Ovary (tissue), 9 donors: ENCODE data around the gene PDSS2. TPM values are rescaled to one million over a fixed set of nuclear protein-coding genes. Genes with fewer than 3 reads are reported as not detected.

Source experiments
- DNase-seq, 5 donors: peaks; one replicate each; pipeline ENCODE4 v3.0.0-alpha.2; 2019 to 2020
- H3K27ac ChIP-seq, 2 donors: fragments of 200-600 bp; one replicate each; pipeline versions ENCODE4 v1.5.1 to v1.8.0; 2019 to 2022
- H3K27me3 ChIP-seq: fragments of 200-600 bp; one replicate; pipeline ENCODE4 v1.8.0; 2022
- H3K36me3 ChIP-seq: fragments of 200-600 bp; sonication (generic); one replicate; pipeline ENCODE4 v1.5.1; 2019
- H3K4me1 ChIP-seq: one replicate; pipeline ENCODE4 v1.8.1; 2013; ENCODE audit warnings: mild to moderate bottlenecking, moderate library complexity; ENCODE audit not compliant: insufficient read depth
- H3K4me3 ChIP-seq: fragments of 200-600 bp; sonication (generic); one replicate; pipeline ENCODE4 v1.5.1; 2017
- H3K9me3 ChIP-seq, 2 donors: fragments of 200-600 bp in 1 of 2; sonication (generic) in 1 of 2; one replicate each; pipeline versions ENCODE4 v1.5.1 to v1.8.1; 2013 to 2019; ENCODE audit warnings: mild to moderate bottlenecking in 1 of 2, moderate library complexity in 1 of 2
- CTCF ChIP-seq, 3 donors: fragments of 450-650 bp in 2 of 3; fragments of 200-600 bp in 1 of 3; IDR thresholded peaks; one replicate each; pipeline versions ENCODE4 v1.5.1 to v1.8.0; 2016 to 2022; ENCODE audit warnings: antibody characterized with exemption in 3 of 3, mild to moderate bottlenecking in 1 of 3
- EP300 ChIP-seq: sonication (generic); formaldehyde crosslinking; IDR thresholded peaks from one replicate; pipeline ENCODE4 v1.6.1; 2017; ENCODE audit warnings: antibody characterized with exemption
- POLR2A ChIP-seq: fragments of 450-650 bp; IDR thresholded peaks from one replicate; pipeline ENCODE4 v1.6.1; 2017; ENCODE audit warnings: antibody characterized with exemption, mild to moderate bottlenecking, moderate library complexity
- WGBS, 3 donors: extraction: QIAGEN DNeasy Blood & Tissue Kit in 1 of 3; methylation state at CpG; one replicate each; pipeline versions ENCODE4 v1.1.5 to v1.1.7; 2013 to 2017; 5-methylcytosine and 5-hydroxymethylcytosine counted together
- intact Hi-C, 4 donors: fragments of 100-400 bp; cut with DNase I; formaldehyde crosslinking; loops; one replicate each; pipeline versions ENCODE4 v1.11.0 to v1.15.1; 2022 to 2023
- polyA plus RNA-seq, 2 donors: library from polyadenylated mRNA; stranded (reverse); fragments of 200-250 nt in 1 of 2; fragments of 350-450 nt in 1 of 2; fragmentation: Illumina TruSeq in 1 of 2; extraction: RNeasy Lipid Tissue Mini Kit (QIAGEN cat#74804) in 1 of 2; gene quantifications; one replicate each; pipeline ENCODE4 v1.2.3, GENCODE V29; 2013 to 2014
- total RNA-seq, 7 donors: library from RNA; depleted of rRNA in 2 of 7; stranded (reverse); fragments of >200 nt in 2 of 7; fragmentation: NEBNext Ultra II Directional in 3 of 7; extraction: Animal tissue kit (Norgen Biotek cat#: 25700) in 3 of 7; gene quantifications; one replicate each; pipeline versions ENCODE4 v1.1.0 to v1.2.4, GENCODE V29; 2016 to 2023
- donor health status: DM: no; HTN: no; CAD: no; lungs with moderate emphysema.
- donor health status: DM: no; HTN: no; CAD: no.
- donor health status: Bipolar disorder and iron deficiency.
- donor health status: DM: yes; HTN: yes; CAD: no.
- donor health status: DM: no; HTN: no; CAD: no.
- donor health status: DM: yes; HTN: yes; CAD: no.

PDSS2 gene
- total and polyA plus RNA-seq, 9 donors = 8.2 to 17.5 (median 12.0) TPM

GRCh38 chr6:107129370-107129925 is 329.9 kb downstream of the PDSS2 start:
- H3K4me1 ChIP-seq = no peaks in the 10 kb centered on the region
- H3K4me3 ChIP-seq = no peak overlapping the region
- no peak for DNase-seq
- WGBS, 3 donors = 64 to 73% (median 71%) methylated on average over 9 of the region's 9 CpGs
- no peak overlapping the region for H3K27ac ChIP-seq
- no peaks in the 10 kb centered on the region for H3K36me3 ChIP-seq
- no peaks in the 10 kb centered on the region for H3K27me3 ChIP-seq
- intact Hi-C loops = no loop called here
- no peaks in the 10 kb centered on the region for H3K9me3 ChIP-seq
- no peak for TF ChIP-seq POLR2A
- TF ChIP-seq CTCF (IDR thresholded peaks at IDR 0.05) = no peak
- TF ChIP-seq EP300 = no peak

- Histone ChIP-seq H3K27ac (no peak overlapping the region), H3K9me3 (no peaks in the 10 kb centered on the region), H3K4me3 (no peak overlapping the region), H3K4me1 (no peaks in the 10 kb centered on the region), H3K36me3 (no peaks in the 10 kb centered on the region), H3K27me3 (no peaks in the 10 kb centered on the region)
- intact Hi-C loops = no loop called here
- WGBS, 3 donors = 75 to 79% (median 76%) methylated on average over 2 of the region's 2 CpGs
- TF ChIP-seq CTCF (IDR thresholded peaks at IDR 0.05) (no peak), POLR2A (no peak), EP300 (no peak)
- DNase-seq = no peak
Measured at GRCh38 chr6:107128577-107128976, 330.8 kb downstream of the PDSS2 start.

GRCh38 chr6:107128175-107128574 is 331.2 kb downstream of the PDSS2 start:
- H3K9me3 ChIP-seq = no peaks in the 10 kb centered on the region
- no peak overlapping the region for H3K4me3 ChIP-seq
- no peak overlapping the region for H3K27ac ChIP-seq
- intact Hi-C loops = no loop called here
- no peak for TF ChIP-seq CTCF (IDR thresholded peaks at IDR 0.05)
- no peak for TF ChIP-seq EP300
- no peak for TF ChIP-seq POLR2A
- WGBS, 3 donors = 78 to 89% (median 81%) methylated on average over 1 of the region's 1 CpG
- DNase-seq = no peak
- H3K4me1 ChIP-seq = no peaks in the 10 kb centered on the region
- H3K27me3 ChIP-seq = no peaks in the 10 kb centered on the region
- H3K36me3 ChIP-seq = no peaks in the 10 kb centered on the region

- no peaks in the 10 kb centered on the region for H3K27me3 ChIP-seq
- no peaks in the 10 kb centered on the region for H3K4me1 ChIP-seq
- H3K27ac ChIP-seq = no peak overlapping the region
- no peaks in the 10 kb centered on the region for H3K36me3 ChIP-seq
- intact Hi-C loops = no loop called here
- no peak for DNase-seq
- no peak for TF ChIP-seq POLR2A
- TF ChIP-seq EP300 = no peak
- no peak for TF ChIP-seq CTCF (IDR thresholded peaks at IDR 0.05)
- no peak overlapping the region for H3K4me3 ChIP-seq
- 82 to 94% (median 89%) methylated on average over 5 of the region's 5 CpGs for WGBS, 3 donors
- H3K9me3 ChIP-seq = no peaks in the 10 kb centered on the region
Measured at GRCh38 chr6:107125771-107126170, 333.6 kb downstream of the PDSS2 start.
